ENCODE results near the gene TSC22D3.
"Not testable (repeated sequence)": the region's sequence is repeated elsewhere in the genome, so short reads cannot be mapped to it uniquely, and the experiment has no call there.

Gene TSC22D3

DNA sequence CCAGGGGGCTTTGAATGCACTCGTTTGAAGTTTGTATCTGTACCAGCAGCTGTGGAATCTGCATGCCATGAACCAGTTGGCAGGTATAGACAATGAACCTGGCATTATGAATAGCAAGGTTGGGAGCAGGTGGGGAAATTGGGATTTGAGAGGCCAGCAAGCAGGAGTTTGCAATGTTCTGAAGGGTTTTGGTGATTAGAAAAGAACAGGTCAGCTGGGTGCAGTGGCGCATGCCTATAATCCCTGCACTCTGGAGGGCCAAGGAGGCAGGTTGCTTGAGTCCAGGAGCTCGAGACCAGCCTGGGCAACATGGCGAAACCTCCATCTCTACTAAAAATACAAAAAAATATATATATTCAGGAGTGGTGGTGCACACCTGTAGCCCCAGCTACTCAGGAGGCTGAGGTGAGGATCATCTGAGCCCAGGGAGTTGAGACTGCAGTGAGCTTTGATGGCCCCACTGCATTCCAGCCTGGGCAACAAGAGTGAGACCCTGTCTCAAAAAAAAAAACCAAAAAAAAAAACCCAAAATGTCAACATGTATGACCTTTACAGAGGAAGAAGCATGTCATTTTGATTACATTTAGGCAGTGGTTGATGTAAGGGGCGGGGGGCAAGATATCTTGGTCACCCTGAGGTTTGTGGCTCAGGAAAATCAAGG, 63.9 kb downstream of the TSC22D3 start:
- no peak for DNase-seq

DNA sequence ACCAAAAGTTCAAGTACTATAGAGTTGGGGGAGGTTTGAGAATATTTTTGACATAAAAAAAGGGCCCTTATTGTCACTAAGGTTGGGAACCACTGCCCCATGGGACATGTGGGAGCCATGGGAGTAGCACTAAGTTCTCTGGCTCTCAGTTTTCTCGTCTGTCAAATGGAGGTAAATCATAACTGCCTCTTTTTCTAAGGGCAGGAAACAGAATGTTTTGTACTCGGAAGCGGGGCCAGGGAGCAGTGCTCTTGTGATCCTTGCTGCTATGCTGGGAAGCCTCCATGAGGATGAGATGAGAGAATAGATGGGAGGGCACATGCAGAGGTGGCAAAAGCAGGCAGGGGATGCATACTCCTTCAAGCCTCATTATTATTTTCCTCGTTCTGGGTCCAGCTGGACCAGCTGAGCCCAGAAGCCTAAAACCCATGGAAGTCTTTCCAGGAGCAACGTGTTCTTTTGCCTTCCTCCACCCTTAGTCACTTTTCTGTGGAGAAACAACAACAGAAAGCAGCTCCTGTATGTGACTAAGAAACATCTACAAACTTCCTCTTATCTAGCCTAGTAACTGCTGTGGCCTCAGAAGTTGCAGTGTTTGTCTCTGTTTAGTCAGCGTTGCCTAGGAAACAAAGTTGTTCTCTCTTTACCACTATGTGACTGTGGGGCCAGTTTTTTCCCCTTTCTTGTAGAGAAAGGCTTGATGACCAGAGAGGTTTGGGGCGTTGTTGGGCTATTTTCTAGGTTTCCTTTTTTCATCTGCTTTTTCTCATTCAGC, 64.8 kb downstream of the TSC22D3 start:
- peak; percentile 92 for DNase-seq

DNA sequence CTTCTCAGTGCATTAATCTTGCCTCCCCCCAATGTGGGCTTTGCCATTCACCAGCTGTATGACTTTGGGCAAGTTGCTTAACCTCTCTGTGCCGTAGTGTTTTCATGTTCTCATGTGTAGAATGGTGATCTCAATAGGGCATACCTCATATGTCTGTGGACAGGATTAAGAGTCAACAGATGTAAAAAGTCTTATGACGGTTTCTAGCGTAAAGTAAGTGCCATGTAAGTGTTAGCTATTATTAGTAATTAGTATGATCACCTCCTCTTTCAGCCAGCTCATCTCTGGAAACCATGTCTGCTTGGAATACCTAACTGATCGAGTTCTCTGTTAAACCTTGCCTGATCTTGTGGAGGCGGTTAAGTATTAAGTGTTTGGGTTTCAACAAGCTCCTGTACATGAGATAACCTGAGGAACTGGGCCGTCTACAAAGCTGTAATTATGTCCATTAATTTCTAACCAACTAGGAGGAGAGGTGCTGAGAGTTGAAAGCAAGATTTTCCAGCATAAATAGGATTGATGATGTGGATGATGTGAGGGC, 66.3 kb downstream of the TSC22D3 start:
- no peak for DNase-seq

DNA sequence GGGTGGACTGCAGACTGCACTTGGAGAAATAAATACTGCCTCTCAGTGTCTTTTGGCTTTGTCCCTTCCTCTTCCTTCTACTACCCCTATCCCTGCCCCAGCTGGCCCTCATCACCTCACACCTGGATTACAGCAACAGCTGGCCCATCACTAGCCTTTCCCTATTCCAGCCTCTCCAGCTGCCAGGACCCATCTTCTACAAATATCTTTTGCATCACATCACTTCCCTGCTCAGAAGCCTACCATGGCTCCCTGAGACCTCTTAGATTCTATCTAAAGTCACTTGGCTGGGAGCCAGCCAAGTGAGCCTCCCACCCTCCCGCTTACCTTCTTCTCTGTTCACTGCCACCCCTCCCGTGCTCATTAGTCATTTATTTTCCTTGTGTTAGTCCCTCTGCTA, 66.8 kb downstream of the TSC22D3 start:
- DNase-seq: no peak

DNA sequence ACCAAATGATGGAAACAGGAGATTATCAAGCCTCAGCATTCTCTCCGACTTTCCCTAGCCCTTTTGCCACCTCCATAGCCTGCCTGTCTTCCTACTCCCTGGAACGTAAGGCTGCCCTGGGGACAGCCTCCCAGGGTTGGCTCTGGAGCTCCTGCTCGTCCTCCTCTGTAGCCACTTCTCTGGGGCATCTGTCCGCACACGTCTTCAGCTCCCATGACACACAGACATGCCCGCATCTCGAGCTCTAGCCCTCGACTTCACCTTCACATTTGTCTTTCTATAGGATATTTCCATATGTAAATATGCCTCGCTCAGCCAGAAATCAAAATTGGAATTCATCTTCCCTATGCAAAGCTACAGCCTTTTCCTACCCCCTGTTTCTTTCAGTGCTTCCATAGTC, 67.7 kb downstream of the TSC22D3 start:
- no peak for DNase-seq

DNA sequence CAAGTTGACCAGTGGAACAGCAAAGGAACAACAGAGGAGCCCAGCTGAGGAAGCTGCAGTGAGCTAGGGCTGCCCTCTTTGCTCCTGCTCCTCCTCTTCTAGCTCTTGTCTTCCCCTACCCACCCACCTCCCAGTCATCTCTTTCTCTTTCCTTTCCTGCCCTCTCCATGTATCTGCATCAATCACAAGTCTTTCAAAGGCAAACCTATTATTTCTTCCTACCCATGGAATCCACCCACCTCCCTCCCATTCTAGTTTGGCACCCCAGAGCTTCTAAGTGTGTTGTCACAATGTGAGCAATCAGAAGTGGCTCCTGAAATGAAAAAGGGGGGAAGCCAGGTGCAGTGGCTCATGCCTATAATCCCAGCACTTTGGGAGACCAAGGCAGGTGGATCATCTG, 69.3 kb downstream of the TSC22D3 start:
- no peak for DNase-seq

DNA sequence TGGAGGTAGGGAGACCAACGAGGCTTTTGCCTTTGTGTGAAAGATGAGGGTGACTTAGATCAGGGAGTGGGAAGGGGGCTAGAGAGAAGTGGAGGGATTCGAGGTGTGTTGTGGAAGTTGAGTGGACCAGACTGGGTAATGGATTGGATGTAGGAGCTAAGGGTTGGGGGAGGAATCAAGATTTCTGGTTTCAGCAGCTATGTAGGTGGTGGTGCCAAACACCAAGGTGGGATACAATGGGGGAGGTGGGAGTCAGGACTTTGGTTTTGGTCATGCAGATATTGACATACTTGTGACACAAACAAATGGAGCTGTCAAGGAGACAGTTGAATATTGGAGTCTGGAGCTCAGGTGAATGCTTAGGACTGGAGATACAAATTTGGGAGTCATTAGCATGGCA, 71.0 kb downstream of the TSC22D3 start:
- no peak for DNase-seq

DNA sequence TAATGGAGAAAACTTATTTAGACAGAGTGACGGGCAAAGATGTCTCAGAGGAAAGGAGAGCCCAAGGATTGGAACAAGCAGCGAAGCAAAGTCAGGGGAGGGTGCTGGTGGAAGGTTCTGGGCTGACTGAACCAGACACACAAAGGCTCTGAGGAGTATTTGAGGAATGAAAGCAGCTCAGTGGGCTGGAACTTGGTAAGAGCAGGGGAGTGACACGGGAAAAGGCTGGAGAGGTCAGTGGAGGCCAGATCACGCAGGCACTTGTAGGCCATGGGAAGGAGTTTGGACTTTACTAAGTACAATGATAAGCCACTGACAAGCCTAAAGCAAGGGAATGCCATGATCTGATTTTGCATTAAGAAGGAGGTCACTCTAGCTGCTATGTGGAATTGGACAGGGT, 71.4 kb downstream of the TSC22D3 start:
- DNase-seq: no peak

DNA sequence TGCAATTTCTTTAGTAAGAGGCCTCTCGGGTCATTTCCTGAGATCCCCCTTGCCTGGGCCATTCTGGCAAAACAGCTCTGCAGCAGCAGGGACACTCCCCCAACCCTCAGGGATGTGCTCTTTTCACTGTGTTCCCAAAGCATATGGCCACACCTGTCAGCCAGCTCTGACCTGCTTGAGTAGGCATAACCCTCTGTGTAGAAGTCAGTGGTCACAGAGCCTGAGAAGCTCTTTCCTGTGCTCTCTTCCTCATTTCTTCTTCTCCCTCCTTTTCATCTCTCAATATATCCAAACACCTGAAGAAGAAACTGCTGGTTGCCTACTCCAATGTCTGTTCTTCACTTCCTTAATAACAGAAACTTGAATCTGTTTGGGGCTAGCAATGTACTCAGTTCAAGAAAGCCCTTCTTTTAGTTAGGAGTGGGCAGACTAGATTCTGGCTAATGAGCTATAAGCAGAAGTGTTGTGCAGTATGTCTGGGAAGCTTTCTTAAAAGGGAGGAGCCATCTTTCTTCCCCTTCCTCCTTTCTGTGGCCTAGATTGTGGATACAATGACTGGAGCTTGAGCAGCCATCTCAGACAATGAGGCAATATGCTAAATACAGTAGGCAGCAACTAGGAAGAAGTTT, 74.0 kb downstream of the TSC22D3 start:
- DNase-seq: no peak

DNA sequence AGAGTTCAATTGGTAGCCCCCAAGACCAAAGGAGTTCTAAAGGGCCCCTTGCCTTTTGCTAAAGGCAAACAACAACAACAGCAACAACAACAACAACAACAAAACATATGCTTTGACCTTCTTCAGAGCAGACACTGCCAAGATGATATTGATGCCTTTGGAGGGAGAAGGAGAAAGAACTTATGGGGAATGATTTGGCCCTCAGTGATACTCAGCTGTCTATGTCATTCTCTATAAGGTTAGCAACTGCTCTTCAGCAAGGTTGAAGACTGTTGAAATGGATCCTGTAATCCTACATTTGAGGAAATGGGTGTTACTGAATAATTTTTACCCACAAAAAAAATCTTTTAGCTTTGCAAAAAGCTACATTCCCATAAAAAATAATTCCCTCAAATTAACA, 74.8 kb downstream of the TSC22D3 start:
- no peak for DNase-seq

DNA sequence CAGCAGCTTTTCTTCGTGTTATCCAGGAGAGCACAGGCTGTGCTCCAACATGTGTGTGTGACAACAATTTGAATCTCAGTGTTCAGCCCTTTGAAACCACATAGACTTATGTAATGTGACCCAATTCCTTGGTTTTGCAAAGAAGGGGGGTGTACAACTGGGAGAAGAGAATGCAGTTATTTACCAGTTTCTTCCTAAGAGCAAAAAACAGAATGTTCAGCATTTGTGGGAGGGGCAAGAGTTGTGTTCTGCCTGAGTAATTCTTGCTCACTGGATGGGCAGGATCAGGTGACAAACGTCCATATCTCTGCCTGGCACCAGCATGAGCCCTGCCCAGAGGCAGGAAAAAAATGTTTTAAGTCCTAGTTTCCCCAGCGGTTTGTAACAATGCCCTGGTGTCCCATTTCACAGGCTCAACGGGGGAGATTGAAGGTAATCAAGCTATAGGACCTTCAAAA, 75.2 kb downstream of the TSC22D3 start:
- no peak for DNase-seq

DNA sequence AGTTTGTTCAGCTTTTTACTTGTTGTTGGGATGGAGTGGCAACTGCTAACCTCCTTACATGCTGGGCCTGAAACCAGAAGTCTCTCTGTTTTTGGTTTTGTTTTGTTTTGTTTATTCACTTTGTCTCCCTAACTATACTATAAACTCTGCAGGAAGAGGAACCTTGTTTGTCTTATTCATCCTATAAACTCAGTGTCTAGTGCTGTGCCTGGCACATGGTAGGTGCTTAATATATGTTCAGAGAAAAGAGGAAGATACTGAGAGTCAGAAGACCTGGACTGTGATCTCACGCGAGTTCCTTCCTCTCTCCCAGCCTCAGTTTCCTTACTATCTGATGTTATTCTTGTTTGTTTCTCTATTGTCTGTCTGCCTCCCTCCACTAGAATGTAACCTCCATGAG, 76.0 kb downstream of the TSC22D3 start:
- no peak for DNase-seq

DNA sequence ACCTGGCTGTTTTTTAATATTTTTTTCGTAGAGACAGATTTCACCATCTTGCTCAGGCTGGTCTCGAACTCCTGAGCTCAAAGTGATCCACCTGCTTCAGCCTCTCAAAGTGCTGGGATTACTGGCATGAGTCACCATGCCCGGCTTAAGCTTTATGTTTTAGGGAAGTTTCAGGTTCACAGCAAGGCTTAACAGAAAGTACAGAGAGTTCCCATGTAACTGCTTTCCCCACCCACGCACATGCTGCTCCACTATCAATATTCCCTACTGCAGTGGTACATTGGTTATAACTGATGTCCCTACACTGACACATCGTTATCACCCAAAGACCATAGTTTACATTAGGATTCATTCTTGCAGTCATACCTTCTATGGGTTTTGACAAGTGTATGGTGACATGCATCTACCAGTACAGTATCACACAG, 84.6 kb downstream of the TSC22D3 start:
- DNase-seq: no peak

DNA sequence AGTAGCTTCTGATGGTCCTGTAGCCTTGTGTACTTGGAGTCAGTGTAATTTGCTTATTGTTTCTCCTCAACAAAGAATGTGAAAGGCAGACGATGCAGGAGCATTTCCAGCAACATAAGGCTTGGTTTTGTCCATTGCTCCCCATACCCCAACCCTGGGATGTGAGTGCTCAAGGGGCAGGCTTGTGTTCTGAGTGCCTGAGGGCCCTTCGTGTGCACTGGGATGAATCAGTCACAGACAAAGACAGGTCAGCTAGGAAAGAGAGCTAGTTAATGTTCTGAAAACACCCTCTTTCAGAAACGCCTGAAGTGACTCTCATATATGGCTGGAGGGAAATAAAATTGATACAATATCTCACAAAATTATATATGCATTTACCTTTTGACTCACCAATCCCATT, 88.1 kb downstream of the TSC22D3 start:
- DNase-seq: no peak

DNA sequence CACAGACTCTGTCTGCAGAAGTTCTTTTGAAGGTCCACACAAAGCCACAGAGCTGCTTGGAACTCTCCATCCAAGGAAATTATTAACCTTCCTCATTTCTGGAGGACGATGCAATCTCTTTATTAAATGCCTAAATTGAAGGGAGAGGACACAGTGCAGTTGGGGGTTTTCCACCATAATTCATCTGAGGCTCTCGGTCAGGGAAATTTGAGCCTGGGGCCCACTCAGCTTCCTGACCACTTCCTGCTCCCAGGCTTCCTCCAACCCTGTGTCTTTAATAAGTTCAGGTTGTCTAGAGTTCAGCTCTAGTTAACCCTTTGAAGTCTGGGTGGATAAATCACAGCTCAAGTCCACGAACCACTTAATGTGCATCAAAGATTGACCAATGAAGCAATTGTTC, 88.8 kb downstream of the TSC22D3 start:
- DNase-seq: no peak

DNA sequence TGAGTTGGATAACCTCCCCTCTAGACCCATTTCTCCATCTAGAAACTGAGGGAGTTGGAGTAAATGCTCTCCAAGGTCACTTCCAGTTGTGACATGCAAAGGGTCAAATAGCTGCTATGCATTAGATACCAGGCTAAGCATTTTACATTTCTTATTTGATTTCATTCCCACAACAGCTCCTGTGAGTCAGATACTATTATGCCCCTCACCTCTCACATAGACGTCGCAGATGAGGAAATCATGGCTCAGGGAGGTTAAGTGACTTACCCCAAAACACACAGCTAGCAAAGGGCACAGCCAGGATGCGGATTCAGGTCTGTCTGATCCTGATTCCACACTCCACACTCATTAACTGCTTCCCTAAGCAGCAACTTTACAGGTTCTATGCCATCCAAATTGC, 89.6 kb downstream of the TSC22D3 start:
- DNase-seq: no peak

DNA sequence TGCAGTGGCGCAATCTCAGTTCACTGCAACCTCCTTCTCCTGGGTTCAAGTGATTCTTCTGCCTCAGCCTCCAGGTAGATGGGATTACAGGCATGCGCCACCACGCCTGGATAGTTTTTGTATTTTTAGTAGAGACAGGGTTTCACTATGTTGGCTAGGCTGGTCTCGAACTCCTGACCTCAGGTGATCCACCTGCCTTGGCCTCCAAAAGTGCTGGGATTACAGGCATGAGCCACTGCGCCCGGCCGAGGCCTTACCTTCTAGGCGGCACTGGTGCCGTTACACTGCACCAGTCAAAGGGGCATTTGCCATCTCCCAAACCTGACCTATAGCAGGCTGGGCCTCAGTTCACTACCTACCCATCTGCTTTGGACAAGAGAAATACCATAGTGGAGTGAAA, 90.0 kb downstream of the TSC22D3 start:
- not testable (repeated sequence) for DNase-seq

DNA sequence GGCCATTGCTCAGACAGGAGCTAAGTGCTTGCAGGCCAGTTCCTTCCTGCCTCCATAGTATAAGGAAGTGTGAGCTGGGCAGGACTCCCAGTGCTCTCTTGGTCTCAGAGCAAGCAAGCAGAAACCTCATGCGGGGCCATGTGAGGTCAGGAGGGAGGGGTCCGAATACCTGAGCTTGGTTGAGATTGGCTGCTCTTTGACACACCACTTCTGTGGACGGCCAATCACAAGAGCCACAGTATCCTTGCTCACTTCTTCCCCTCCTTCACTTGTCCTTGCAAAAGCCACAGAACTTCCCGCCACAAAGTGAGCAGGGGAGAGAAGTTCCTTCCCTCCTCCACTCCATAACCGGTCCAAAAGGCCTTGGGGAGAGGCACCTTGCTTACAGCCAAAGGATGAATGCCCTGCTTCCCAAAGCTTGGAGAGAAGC, 90.6 kb downstream of the TSC22D3 start:
- DNase-seq: peak; percentile 26

DNA sequence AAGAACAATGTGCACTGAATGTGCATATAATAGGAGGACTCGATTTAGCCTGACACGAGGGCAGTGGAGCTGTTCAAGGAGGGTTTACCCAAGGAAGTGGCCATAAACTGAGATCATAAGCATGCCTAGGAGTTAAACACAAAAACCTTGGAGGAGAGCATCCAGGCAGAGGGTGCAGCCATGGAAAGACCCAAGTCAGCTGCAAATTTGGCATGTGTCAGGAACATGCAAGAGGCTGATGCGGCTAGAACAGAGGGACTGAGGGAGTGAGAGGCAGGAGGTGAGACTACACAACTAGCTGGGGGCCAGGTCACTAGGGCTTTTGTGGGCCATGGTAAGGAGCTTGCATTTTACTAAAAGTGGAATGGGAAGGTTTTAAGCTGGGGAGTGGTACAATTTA, 91.7 kb downstream of the TSC22D3 start:
- no peak for DNase-seq

DNA sequence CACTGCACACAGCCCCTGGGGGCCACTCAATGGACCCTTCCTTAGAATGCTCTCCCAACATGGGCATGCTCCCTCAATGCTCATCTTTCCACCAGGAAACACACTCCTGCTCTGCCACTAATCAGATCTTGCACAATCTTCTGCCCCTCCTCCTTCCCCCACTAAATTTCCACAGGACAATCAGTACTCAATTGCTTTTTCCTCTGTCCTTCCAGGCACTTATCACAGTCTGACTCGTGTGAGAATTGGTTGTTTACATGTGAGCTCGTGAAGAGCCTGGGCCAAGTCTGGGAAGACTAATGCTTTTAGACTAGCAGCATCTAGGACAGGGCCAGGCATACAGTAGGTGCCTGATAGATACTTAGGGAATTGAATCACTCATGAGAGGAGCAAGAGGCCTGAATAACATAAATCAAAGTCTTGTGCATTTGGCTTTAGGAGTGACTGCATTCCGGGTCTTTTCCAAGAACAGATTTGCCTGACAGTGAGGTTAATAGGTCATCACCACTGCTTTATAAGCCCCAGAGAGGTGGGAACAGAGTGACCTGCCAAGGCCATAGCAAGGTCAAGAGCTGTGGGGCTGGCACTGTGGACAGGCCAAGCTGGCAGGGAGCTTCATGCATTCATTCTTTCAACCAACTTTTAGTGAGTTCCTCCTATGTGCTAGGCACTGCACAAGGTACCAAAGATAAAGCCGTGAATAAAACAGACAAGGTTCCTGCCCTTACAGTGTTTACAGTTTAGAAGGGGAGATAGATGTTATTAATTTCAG, 92.3 kb downstream of the TSC22D3 start:
- no peak for DNase-seq

DNA sequence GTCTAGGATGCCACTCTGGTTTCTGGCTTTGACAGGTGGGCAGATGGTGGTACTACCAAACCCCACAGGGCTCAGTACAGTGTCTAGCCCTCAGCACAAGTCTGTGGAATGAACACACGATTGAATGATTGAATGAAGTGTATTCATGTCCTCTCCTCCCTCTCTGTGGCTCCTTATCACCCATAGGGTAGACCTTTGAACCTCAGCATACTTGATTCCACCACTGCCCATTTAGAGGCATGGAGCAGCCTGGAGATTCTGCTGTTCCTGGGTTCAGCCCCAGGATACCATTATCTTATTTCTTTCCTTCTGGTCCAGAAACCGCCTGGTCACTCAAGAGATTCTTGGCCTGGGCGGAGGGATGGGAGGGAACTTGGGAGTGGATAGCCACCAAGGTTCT, 93.3 kb downstream of the TSC22D3 start:
- no peak for DNase-seq

DNA sequence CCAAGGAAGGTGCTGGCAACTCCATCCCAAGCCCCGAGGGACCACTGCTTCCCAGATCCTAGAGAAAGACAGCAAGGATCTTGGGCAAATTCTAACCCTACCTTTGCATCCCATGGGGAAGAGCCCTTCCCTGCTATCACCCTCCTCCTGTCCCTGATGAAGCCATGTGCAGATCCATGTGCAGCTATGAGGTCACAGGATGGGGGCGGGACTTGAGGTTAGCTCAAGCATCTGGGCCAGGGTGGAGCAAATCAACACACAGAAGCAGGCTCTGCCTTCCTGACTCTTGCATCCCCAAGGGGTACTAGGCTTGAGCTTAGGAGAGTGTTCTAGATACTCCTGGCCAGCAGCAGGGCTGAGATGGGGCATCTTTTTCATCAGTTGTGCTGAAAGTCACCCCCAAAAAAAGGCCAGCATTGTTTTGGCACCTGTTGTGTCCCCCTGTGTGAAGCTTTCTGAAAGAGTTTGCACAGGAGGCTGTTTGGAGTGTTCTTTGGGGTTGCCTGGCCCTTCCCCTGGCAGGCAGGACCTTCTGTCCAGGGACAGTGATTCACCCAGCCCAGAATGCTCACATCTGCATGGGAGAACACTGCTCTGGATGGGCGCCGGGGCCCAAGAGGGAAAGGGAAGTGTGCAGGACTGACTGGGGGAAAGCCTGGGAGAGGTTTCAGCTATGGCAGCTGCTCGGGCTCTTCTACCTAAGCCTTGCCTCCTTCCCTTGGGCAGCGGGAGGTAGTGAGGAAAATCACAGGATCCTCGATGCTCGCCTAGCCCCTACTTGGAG, 96.4 kb downstream of the TSC22D3 start:
- peak; percentile 77 for DNase-seq

Data from CD4-positive, alpha-beta T cell treated with Interleukin-21 for 1 hour (primary cell).